ENCODE measurements around the gene ZNF609. TPM values are rescaled to one million over a fixed set of nuclear protein-coding genes. Genes with fewer than 3 reads are reported as not detected.
A peak's percentile ranks its signal among the peaks of the same experiment; 100 is the strongest.

Gene ZNF609, protein sequence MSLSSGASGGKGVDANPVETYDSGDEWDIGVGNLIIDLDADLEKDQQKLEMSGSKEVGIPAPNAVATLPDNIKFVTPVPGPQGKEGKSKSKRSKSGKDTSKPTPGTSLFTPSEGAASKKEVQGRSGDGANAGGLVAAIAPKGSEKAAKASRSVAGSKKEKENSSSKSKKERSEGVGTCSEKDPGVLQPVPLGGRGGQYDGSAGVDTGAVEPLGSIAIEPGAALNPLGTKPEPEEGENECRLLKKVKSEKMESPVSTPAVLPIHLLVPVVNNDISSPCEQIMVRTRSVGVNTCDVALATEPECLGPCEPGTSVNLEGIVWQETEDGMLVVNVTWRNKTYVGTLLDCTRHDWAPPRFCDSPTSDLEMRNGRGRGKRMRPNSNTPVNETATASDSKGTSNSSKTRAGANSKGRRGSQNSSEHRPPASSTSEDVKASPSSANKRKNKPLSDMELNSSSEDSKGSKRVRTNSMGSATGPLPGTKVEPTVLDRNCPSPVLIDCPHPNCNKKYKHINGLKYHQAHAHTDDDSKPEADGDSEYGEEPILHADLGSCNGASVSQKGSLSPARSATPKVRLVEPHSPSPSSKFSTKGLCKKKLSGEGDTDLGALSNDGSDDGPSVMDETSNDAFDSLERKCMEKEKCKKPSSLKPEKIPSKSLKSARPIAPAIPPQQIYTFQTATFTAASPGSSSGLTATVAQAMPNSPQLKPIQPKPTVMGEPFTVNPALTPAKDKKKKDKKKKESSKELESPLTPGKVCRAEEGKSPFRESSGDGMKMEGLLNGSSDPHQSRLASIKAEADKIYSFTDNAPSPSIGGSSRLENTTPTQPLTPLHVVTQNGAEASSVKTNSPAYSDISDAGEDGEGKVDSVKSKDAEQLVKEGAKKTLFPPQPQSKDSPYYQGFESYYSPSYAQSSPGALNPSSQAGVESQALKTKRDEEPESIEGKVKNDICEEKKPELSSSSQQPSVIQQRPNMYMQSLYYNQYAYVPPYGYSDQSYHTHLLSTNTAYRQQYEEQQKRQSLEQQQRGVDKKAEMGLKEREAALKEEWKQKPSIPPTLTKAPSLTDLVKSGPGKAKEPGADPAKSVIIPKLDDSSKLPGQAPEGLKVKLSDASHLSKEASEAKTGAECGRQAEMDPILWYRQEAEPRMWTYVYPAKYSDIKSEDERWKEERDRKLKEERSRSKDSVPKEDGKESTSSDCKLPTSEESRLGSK (N-terminal part only)
- total RNA-seq (ENCODE audit: unreplicated experiment), result 80.5 TPM
- long read RNA-seq, partial matches to known transcripts, result 1 of 12 reads
- long read RNA-seq, other reads (novel, unspliced or antisense), result 11 of 12 reads

DNA sequence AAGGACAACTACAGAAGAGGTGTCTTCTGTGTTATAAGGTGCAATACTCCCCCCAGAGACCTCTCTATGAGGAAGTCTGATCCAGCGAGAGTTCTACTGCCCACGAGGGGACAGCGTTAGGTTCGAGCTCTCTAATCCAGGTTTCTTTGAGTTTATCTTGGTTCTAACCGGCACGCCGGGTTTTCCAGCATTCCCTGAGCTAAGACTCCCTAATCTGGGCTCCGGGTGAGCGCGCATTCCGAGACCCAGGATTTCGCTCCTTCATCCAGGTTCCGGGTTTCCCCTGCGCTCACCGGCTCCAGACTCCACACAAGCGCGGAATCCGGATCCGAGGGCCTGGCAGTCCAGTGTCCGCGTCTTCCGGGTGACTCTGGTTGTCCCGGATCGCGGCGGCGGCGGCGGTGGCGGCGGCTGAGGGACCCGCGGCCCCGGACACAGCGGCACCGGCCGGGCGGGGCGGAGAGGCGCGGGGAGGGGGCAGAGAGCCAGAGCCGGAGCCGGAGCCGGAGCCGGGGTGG is at the start of gene ZNF609:
ZNF609 (plus strand) TSS at position 373 of the 518 bp plus-strand sequence. CDS start 38,842 bp downstream, outside the sequence.
- H3K36me3 Mint-ChIP-seq (ENCODE audit: unreplicated experiment), result no peaks in the 10 kb centered on the region
- TF ChIP-seq, protein P1, sequence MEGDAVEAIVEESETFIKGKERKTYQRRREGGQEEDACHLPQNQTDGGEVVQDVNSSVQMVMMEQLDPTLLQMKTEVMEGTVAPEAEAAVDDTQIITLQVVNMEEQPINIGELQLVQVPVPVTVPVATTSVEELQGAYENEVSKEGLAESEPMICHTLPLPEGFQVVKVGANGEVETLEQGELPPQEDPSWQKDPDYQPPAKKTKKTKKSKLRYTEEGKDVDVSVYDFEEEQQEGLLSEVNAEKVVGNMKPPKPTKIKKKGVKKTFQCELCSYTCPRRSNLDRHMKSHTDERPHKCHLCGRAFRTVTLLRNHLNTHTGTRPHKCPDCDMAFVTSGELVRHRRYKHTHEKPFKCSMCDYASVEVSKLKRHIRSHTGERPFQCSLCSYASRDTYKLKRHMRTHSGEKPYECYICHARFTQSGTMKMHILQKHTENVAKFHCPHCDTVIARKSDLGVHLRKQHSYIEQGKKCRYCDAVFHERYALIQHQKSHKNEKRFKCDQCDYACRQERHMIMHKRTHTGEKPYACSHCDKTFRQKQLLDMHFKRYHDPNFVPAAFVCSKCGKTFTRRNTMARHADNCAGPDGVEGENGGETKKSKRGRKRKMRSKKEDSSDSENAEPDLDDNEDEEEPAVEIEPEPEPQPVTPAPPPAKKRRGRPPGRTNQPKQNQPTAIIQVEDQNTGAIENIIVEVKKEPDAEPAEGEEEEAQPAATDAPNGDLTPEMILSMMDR (IDR thresholded peaks at IDR 0.05; ENCODE audit: partially characterized antibody, unreplicated experiment), result no peak
- peak within 1 kb of the TSS; percentile 94 for H3K4me3 Mint-ChIP-seq (ENCODE audit: unreplicated experiment)
- peak; percentile 98 for DNase-seq
- peak within 1 kb of the TSS; percentile 97 for H3K27ac Mint-ChIP-seq (ENCODE audit: unreplicated experiment)
- H3K4me1 Mint-ChIP-seq (ENCODE audit: low read depth, unreplicated experiment), result peaks cover 40% of the 10 kb centered on the region
- H3K27me3 Mint-ChIP-seq (ENCODE audit: unreplicated experiment), result peaks cover 10% of the 10 kb centered on the region
- peaks cover 11% of the 10 kb centered on the region for H3K9me3 Mint-ChIP-seq (ENCODE audit: unreplicated experiment)

DNA sequence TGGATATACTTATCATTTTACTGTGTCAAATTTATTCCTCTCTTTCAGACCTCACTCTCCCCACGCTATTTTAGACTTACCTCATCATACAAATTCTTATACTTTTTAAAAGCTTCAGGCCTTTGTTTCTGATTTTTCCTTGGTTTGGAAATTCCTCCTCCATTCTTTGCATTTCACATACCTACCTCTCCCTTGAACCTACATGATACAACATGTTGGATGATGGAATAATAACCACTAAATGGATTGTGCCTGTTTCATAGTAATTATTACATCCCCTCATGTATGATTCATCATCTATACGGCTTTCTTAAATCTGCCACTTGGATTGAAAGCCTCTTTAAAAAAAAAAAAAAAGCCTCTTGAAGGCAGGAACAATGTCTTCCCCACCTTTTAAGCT is 48.2 kb upstream of the ZNF609 start:
- peaks cover 6% of the 10 kb centered on the region for H3K36me3 Mint-ChIP-seq (ENCODE audit: unreplicated experiment)
- H3K27ac Mint-ChIP-seq (ENCODE audit: unreplicated experiment), result no peak overlapping the region

DNA sequence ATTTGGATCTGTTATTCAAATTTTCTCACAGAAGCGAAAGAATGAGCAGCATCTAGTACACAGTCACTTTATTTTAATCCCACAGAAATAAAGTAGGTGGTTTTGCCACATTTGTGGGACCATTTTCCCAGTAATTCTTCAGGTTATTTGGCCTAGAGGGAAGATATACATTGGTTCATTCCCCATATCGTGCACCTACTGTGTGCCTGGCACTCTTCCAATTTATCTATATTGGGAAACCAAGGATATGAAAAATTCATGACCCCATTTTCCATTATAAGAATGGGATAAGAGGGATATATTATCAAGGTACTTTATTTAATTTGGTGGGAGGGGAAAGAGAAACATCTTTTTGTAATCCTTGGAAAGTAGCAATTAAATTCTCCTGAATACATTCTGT is 37.7 kb upstream of the ZNF609 start:
- TF ChIP-seq, protein P1 (IDR thresholded peaks at IDR 0.05; ENCODE audit: partially characterized antibody, unreplicated experiment), result no peak
- no peaks in the 10 kb centered on the region for H3K36me3 Mint-ChIP-seq (ENCODE audit: unreplicated experiment)

More for the DNA sequence above, 48.2 kb upstream of the ZNF609 start:
- Mint-ChIP-seq H3K9me3 (ENCODE audit: unreplicated experiment) (no peaks in the 10 kb centered on the region), H3K4me3 (ENCODE audit: unreplicated experiment) (no peak overlapping the region), H3K27me3 (ENCODE audit: unreplicated experiment) (no peaks in the 10 kb centered on the region), H3K4me1 (ENCODE audit: low read depth, unreplicated experiment) (no peaks in the 10 kb centered on the region)
- TF ChIP-seq, protein P1 (IDR thresholded peaks at IDR 0.05; ENCODE audit: partially characterized antibody, unreplicated experiment), result no peak
- no peak for DNase-seq

DNA sequence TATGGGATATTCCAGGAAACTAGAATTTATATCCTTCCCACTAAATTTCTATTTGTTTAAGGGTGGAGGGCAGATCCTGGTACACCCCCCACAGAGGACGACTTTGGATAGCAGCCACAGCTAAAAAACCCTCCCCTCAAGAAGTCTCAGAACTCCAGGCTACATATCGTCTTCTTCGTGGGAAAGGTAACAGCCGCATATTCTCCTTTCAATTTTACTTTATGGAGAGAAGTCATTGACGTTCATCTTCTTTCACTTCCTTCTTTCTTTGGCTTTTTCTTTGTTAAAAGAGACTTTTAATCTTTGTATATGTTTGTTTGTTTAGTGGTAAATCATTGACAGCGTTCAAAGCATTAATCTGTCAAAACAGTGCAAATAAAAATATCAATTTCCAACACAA is 36.4 kb upstream of the ZNF609 start:
- Mint-ChIP-seq H3K27ac (ENCODE audit: unreplicated experiment) (no peak overlapping the region), H3K4me1 (ENCODE audit: low read depth, unreplicated experiment) (no peaks in the 10 kb centered on the region), H3K4me3 (ENCODE audit: unreplicated experiment) (no peak overlapping the region), H3K27me3 (ENCODE audit: unreplicated experiment) (no peaks in the 10 kb centered on the region), H3K36me3 (ENCODE audit: unreplicated experiment) (no peaks in the 10 kb centered on the region), H3K9me3 (ENCODE audit: unreplicated experiment) (no peaks in the 10 kb centered on the region)
- TF ChIP-seq, protein P1 (IDR thresholded peaks at IDR 0.05; ENCODE audit: partially characterized antibody, unreplicated experiment), result no peak
- no peak for DNase-seq

More for the DNA sequence above, 37.7 kb upstream of the ZNF609 start:
- Mint-ChIP-seq H3K9me3 (ENCODE audit: unreplicated experiment) (no peaks in the 10 kb centered on the region), H3K4me3 (ENCODE audit: unreplicated experiment) (no peak overlapping the region), H3K27ac (ENCODE audit: unreplicated experiment) (no peak overlapping the region), H3K27me3 (ENCODE audit: unreplicated experiment) (no peaks in the 10 kb centered on the region), H3K4me1 (ENCODE audit: low read depth, unreplicated experiment) (no peaks in the 10 kb centered on the region)
- DNase-seq, result no peak

All from glutamatergic neuron (in vitro differentiated cells).